HG03066 (cell line): Measurements from ENCODE around the gene UBE3C.
"Not testable (repeated sequence)": the region's sequence is repeated elsewhere in the genome, so short reads cannot be mapped to it uniquely, and the experiment has no call there.

Source experiments
- ATAC-seq: cut with Tn5 transposase; IDR thresholded peaks from one replicate; pipeline ENCODE4 v1.9.1; 2021; ENCODE audit warnings: low read depth; ENCODE audit not compliant: unreplicated experiment

Gene UBE3C

GRCh38 chr7:157269341-157270059 lies 130.8 kb downstream of the UBE3C start:
- ATAC-seq: no peak

GRCh38 chr7:157270060-157270444 lies 131.3 kb downstream of the UBE3C start:
- ATAC-seq: no peak

- ATAC-seq: no peak
These were observed 132.7 kb downstream of the UBE3C start for GRCh38 chr7:157271315-157271990.

GRCh38 chr7:157271991-157272324 lies 133.2 kb downstream of the UBE3C start:
- ATAC-seq: no peak

GRCh38 chr7:157272351-157273207 lies 133.9 kb downstream of the UBE3C start:
- no peak for ATAC-seq

- peak; percentile 78 for ATAC-seq
These were observed 134.7 kb downstream of the UBE3C start for GRCh38 chr7:157273208-157274093.

GRCh38 chr7:157274094-157274634 lies 135.4 kb downstream of the UBE3C start:
- ATAC-seq: not testable (repeated sequence)

- no peak for ATAC-seq
These were observed 136.3 kb downstream of the UBE3C start for GRCh38 chr7:157274991-157275427.

GRCh38 chr7:157276091-157276561 lies 137.4 kb downstream of the UBE3C start:
- ATAC-seq: no peak

GRCh38 chr7:157276731-157277562 lies 138.2 kb downstream of the UBE3C start:
- ATAC-seq: no peak

- ATAC-seq: not testable (repeated sequence)
These were observed 138.8 kb downstream of the UBE3C start for GRCh38 chr7:157277568-157277967.

GRCh38 chr7:157278167-157278790 lies 139.6 kb downstream of the UBE3C start:
- ATAC-seq: no peak

GRCh38 chr7:157278791-157279724 lies 140.3 kb downstream of the UBE3C start:
- no peak for ATAC-seq

GRCh38 chr7:157279741-157280215 lies 141.1 kb downstream of the UBE3C start:
- no peak for ATAC-seq

- ATAC-seq: no peak
These were observed 141.6 kb downstream of the UBE3C start for GRCh38 chr7:157280216-157280841.

GRCh38 chr7:157281221-157281998 lies 142.7 kb downstream of the UBE3C start:
- no peak for ATAC-seq
